ENCODE results near the gene SULT4A1.

Gene SULT4A1

GRCh38 chr22:43847376-43848289 lies 14.7 kb downstream of the SULT4A1 start:
- Histone ChIP-seq H3K27me3 (ENCODE audit: insufficient read depth, poor library complexity, severe bottlenecking) (no peaks in the 10 kb centered on the region), H3K27ac (ENCODE audit: poor library complexity, severe bottlenecking) (no peak overlapping the region), H3K36me3 (ENCODE audit: low read depth) (no peaks in the 10 kb centered on the region), H3K4me1 (ENCODE audit: insufficient read depth, poor library complexity, severe bottlenecking) (no peaks in the 10 kb centered on the region), H3K9me3 (ENCODE audit: severe bottlenecking) (no peaks in the 10 kb centered on the region), H3K4me3 (ENCODE audit: severe bottlenecking) (no peak overlapping the region)
- ATAC-seq (ENCODE audit: low read depth) (no peak), DNase-seq (ENCODE audit: low spot score) (no peak)
- TF ChIP-seq, protein P1, sequence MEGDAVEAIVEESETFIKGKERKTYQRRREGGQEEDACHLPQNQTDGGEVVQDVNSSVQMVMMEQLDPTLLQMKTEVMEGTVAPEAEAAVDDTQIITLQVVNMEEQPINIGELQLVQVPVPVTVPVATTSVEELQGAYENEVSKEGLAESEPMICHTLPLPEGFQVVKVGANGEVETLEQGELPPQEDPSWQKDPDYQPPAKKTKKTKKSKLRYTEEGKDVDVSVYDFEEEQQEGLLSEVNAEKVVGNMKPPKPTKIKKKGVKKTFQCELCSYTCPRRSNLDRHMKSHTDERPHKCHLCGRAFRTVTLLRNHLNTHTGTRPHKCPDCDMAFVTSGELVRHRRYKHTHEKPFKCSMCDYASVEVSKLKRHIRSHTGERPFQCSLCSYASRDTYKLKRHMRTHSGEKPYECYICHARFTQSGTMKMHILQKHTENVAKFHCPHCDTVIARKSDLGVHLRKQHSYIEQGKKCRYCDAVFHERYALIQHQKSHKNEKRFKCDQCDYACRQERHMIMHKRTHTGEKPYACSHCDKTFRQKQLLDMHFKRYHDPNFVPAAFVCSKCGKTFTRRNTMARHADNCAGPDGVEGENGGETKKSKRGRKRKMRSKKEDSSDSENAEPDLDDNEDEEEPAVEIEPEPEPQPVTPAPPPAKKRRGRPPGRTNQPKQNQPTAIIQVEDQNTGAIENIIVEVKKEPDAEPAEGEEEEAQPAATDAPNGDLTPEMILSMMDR (IDR thresholded peaks at IDR 0.05; ENCODE audit: poor library complexity, severe bottlenecking): no peak

DNA sequence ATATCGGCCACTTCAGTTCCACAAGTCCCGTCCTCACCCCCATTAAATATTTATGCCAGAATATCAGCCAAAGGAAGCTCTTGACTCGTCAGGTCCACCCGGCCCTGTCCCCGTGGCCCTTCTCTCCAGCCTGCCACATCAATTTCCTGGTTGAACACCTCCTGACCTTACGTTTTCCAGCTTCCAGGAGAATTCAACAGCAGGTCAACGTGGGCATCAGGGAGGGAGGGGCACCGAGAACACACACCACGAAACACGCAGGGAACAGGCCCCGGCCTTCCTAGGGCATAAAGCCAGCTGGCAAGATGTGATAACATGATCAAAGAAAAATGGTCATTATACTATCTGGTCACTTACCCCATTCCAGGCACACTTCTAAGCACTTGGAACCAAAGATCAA lies 15.3 kb downstream of the SULT4A1 start:
- Histone ChIP-seq H3K36me3 (ENCODE audit: low read depth) (no peaks in the 10 kb centered on the region), H3K27ac (ENCODE audit: poor library complexity, severe bottlenecking) (no peak overlapping the region), H3K27me3 (ENCODE audit: insufficient read depth, poor library complexity, severe bottlenecking) (no peaks in the 10 kb centered on the region), H3K4me3 (ENCODE audit: severe bottlenecking) (no peak overlapping the region), H3K9me3 (ENCODE audit: severe bottlenecking) (no peaks in the 10 kb centered on the region), H3K4me1 (ENCODE audit: insufficient read depth, poor library complexity, severe bottlenecking) (no peaks in the 10 kb centered on the region)
- TF ChIP-seq, protein P1 (IDR thresholded peaks at IDR 0.05; ENCODE audit: poor library complexity, severe bottlenecking): no peak
- ATAC-seq (ENCODE audit: low read depth) (no peak), DNase-seq (ENCODE audit: low spot score) (no peak)

- no peaks in the 10 kb centered on the region for H3K27me3 ChIP-seq (ENCODE audit: insufficient read depth, poor library complexity, severe bottlenecking)
- H3K36me3 ChIP-seq (ENCODE audit: low read depth): no peaks in the 10 kb centered on the region
- H3K27ac ChIP-seq (ENCODE audit: poor library complexity, severe bottlenecking): no peak overlapping the region
- no peak overlapping the region for H3K4me3 ChIP-seq (ENCODE audit: severe bottlenecking)
- ATAC-seq (ENCODE audit: low read depth) (no peak), DNase-seq (ENCODE audit: low spot score) (no peak)
- H3K4me1 ChIP-seq (ENCODE audit: insufficient read depth, poor library complexity, severe bottlenecking): no peaks in the 10 kb centered on the region
- TF ChIP-seq, protein P1 (IDR thresholded peaks at IDR 0.05; ENCODE audit: poor library complexity, severe bottlenecking): no peak
- H3K9me3 ChIP-seq (ENCODE audit: severe bottlenecking): no peaks in the 10 kb centered on the region
Measured at GRCh38 chr22:43845981-43846380, 16.3 kb downstream of the SULT4A1 start.

GRCh38 chr22:43844560-43845545 lies 17.5 kb downstream of the SULT4A1 start:
- no peaks in the 10 kb centered on the region for H3K36me3 ChIP-seq (ENCODE audit: low read depth)
- ATAC-seq (ENCODE audit: low read depth) (no peak), DNase-seq (ENCODE audit: low spot score) (no peak)
- no peak overlapping the region for H3K27ac ChIP-seq (ENCODE audit: poor library complexity, severe bottlenecking)
- TF ChIP-seq, protein P1 (IDR thresholded peaks at IDR 0.05; ENCODE audit: poor library complexity, severe bottlenecking): no peak
- no peaks in the 10 kb centered on the region for H3K27me3 ChIP-seq (ENCODE audit: insufficient read depth, poor library complexity, severe bottlenecking)
- no peak overlapping the region for H3K4me3 ChIP-seq (ENCODE audit: severe bottlenecking)
- H3K9me3 ChIP-seq (ENCODE audit: severe bottlenecking): no peaks in the 10 kb centered on the region
- no peaks in the 10 kb centered on the region for H3K4me1 ChIP-seq (ENCODE audit: insufficient read depth, poor library complexity, severe bottlenecking)

Measured in RWPE2 (cell line).